OCI-LY3 (cell line): ENCODE results near the gene ENOSF1.

Source experiments
- EZH2phosphoT487 ChIP-seq: fragments of 200-600 bp; shearing (Covaris generic); IDR thresholded peaks from 2 replicates; pipeline ENCODE4 v1.6.1; 2018; ENCODE audit warnings: antibody characterized with exemption, mixed run types, low read depth
- TF ChIP-seq, protein P1 (sequence below): fragments of 200-600, 300-600 bp; sonication (generic); IDR thresholded peaks from 2 replicates; pipeline ENCODE4 v1.5.1; 2014; ENCODE audit warnings: antibody characterized with exemption, low read length, low read depth

DNA sequence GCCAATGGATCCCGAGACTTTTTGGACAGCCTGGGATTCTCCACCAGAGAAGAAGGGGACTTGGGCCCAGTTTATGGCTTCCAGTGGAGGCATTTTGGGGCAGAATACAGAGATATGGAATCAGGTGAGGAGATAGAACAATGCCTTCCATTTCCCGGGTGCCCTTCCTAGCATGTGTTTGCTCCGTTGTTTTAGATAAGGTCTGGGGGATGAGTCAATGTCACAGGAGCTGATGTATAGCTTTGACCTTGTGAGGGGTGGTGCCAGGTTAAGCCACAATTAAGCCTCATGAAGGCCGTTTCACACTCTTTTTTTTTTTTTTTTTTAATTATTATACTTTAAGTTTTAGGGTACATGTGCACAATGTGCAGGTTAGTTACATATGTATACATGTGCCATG lies 50.2 kb downstream of the ENOSF1 start:
- TF ChIP-seq, protein P1, sequence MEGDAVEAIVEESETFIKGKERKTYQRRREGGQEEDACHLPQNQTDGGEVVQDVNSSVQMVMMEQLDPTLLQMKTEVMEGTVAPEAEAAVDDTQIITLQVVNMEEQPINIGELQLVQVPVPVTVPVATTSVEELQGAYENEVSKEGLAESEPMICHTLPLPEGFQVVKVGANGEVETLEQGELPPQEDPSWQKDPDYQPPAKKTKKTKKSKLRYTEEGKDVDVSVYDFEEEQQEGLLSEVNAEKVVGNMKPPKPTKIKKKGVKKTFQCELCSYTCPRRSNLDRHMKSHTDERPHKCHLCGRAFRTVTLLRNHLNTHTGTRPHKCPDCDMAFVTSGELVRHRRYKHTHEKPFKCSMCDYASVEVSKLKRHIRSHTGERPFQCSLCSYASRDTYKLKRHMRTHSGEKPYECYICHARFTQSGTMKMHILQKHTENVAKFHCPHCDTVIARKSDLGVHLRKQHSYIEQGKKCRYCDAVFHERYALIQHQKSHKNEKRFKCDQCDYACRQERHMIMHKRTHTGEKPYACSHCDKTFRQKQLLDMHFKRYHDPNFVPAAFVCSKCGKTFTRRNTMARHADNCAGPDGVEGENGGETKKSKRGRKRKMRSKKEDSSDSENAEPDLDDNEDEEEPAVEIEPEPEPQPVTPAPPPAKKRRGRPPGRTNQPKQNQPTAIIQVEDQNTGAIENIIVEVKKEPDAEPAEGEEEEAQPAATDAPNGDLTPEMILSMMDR = no peak
- no peak for TF ChIP-seq EZH2phosphoT487
